Activated CD4-positive, CD25-positive, alpha-beta regulatory T cell (primary cell): ENCODE data around the gene ADA.
"Not testable (repeated sequence)": the region's sequence is repeated elsewhere in the genome, so short reads cannot be mapped to it uniquely, and the experiment has no call there.

Experiments
- DNase-seq, 4 experiments: peaks; one replicate each; lab custom pipeline; 2025; lab: John Stamatoyannopoulos, UW

The ADA gene

GRCh38 chr20:44651684-44652423, at the start of gene ADA:
TSS of gene ADA (minus strand) at chr20:44651699. CDS start at chr20:44651607, 92 bp downstream.
- DNase-seq = peak in 1 of 4 experiments; percentile 18

GRCh38 chr20:44700306-44700705, 48.8 kb upstream of the ADA start:
- DNase-seq = no peak

GRCh38 chr20:44698351-44698750, 46.9 kb upstream of the ADA start:
- DNase-seq = no peak

GRCh38 chr20:44697041-44697440, 45.5 kb upstream of the ADA start:
- not testable (repeated sequence) for DNase-seq

- no peak for DNase-seq
Measured at GRCh38 chr20:44696315-44696714, 44.8 kb upstream of the ADA start.

- DNase-seq = no peak
Measured at GRCh38 chr20:44695674-44696300, 44.3 kb upstream of the ADA start.

- DNase-seq = no peak
Measured at GRCh38 chr20:44695295-44695673, 43.8 kb upstream of the ADA start.

GRCh38 chr20:44694159-44694558, 42.7 kb upstream of the ADA start:
- DNase-seq = no peak

- no peak for DNase-seq
Measured at GRCh38 chr20:44693627-44694026, 42.1 kb upstream of the ADA start.

- DNase-seq = no peak
Measured at GRCh38 chr20:44692932-44693480, 41.5 kb upstream of the ADA start.

- DNase-seq = no peak
Measured at GRCh38 chr20:44691424-44692423, 40.2 kb upstream of the ADA start.

GRCh38 chr20:44690781-44691423, 39.4 kb upstream of the ADA start:
- no peak for DNase-seq

GRCh38 chr20:44689809-44690208, 38.3 kb upstream of the ADA start:
- DNase-seq = no peak

GRCh38 chr20:44688053-44688625, 36.6 kb upstream of the ADA start:
- no peak for DNase-seq

- DNase-seq = no peak
Measured at GRCh38 chr20:44686934-44687333, 35.4 kb upstream of the ADA start.

GRCh38 chr20:44684047-44684967, 32.8 kb upstream of the ADA start:
- no peak for DNase-seq

GRCh38 chr20:44683263-44684046, 32.0 kb upstream of the ADA start:
- DNase-seq = peak in 2 of 4 experiments; percentile 37 to 41

- no peak for DNase-seq
Measured at GRCh38 chr20:44681796-44682566, 30.5 kb upstream of the ADA start.
